Type B pancreatic cell (in vitro differentiated cells): ENCODE measurements around the gene UQCRQ. TPM values are rescaled to one million over a fixed set of nuclear protein-coding genes. Genes with fewer than 3 reads are reported as not detected.

Source experiments
- DNase-seq: peaks from one replicate; pipeline ENCODE4 v3.0.0; 2021; ENCODE audit warnings: mixed read lengths; ENCODE audit not compliant: unreplicated experiment; ENCODE audit errors: extremely low spot score
- H3K27ac Mint-ChIP-seq: 2 replicates; pipeline ENCODE4 v1.8.0; 2021; ENCODE audit warnings: mild to moderate bottlenecking, mixed read lengths
- H3K27me3 Mint-ChIP-seq: 2 replicates; pipeline ENCODE4 v1.8.0; 2021; ENCODE audit warnings: mixed read lengths
- H3K36me3 Mint-ChIP-seq: 2 replicates; pipeline ENCODE4 v1.8.0; 2021; ENCODE audit warnings: mixed read lengths
- H3K4me1 Mint-ChIP-seq: one replicate; pipeline ENCODE4 v1.8.0; 2021; ENCODE audit warnings: mixed read lengths; ENCODE audit not compliant: unreplicated experiment
- H3K4me3 Mint-ChIP-seq: 2 replicates; pipeline ENCODE4 v1.8.0; 2021; ENCODE audit warnings: mild to moderate bottlenecking, mixed read lengths
- H3K9me3 Mint-ChIP-seq: 2 replicates; pipeline ENCODE4 v1.8.0; 2021; ENCODE audit warnings: mixed read lengths
- long read RNA-seq: library from polyadenylated mRNA; unstranded; transcript quantifications from one replicate; pipeline ENCODE4 v2.0.0, GENCODE V29; 2020
- total RNA-seq: library from RNA; stranded (reverse); gene quantifications from 2 replicates; pipeline ENCODE4 v1.2.1, GENCODE V29; 2021; ENCODE audit warnings: low replicate concordance
- TF ChIP-seq, protein P1 (sequence below): fragments of 200-600 bp; sonication (generic); conservative IDR thresholded peaks from 2 replicates; pipeline ENCODE4 v1.5.0; 2021; ENCODE audit warnings: antibody characterized with exemption, mild to moderate bottlenecking

The UQCRQ gene
- 445 and 544 TPM in 2 replicates for total RNA-seq
- long read RNA-seq, transcript UQCRQ-203 (3 exons, 839 nt): major isoform, 92 of 140 reads
- long read RNA-seq, transcript UQCRQ-201 (2 exons, 586 nt): minor isoform, 6 of 140 reads
- long read RNA-seq, transcript UQCRQ-206 (2 exons, 874 nt): minor isoform, 6 of 140 reads
- long read RNA-seq, partial matches to known transcripts: 0 of 140 reads
- long read RNA-seq, other reads (novel, unspliced or antisense): 30 of 140 reads

DNA sequence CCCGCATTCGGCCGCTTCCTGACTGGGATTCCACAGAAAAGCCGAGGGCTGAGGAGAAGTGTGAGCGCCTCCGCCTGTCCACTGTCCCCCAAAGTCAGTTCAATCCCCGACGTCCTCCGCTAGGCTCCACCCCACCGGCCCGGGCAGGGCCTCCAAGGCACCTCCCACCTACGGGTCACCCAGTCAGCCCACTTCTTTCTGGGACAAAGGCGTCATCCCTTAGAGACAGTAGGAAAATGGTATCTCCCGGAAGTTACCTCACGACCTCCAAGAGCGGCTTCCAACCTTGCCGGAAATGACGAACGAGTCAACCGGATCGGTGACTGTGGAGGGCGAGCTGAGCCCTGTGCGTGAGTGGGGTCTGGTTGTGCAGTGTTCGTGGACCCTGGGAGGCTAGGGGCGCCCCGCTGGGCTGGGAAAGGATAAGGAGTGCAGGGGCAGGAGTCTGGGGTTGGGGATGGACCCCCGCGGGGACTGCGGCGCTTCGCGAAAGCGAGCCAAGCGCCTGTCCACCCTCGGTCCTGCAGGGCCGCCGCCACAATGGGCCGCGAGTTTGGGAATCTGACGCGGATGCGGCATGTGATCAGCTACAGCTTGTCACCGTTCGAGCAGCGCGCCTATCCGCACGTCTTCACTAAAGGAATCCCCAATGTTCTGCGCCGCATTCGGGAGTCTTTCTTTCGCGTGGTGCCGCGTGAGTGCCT is at the start of gene UQCRQ, which contains the start of gene GDF9:
TSS of gene UQCRQ (plus strand) at position 301 of the 704 bp plus-strand sequence. CDS start at position 541, 240 bp downstream.
TSS of gene GDF9 (minus strand) at position 128 of the 704 bp plus-strand sequence. CDS start 1,936 bp downstream, outside the sequence.
- H3K27ac Mint-ChIP-seq: peak within 1 kb of the TSS; percentile 100
- no peaks in the 10 kb centered on the region for H3K9me3 Mint-ChIP-seq
- peak; percentile 93 for DNase-seq
- peaks cover 26% of the 10 kb centered on the region for H3K36me3 Mint-ChIP-seq
- H3K4me3 Mint-ChIP-seq: peak within 1 kb of the TSS; percentile 100
- H3K27me3 Mint-ChIP-seq: no peaks in the 10 kb centered on the region
- peaks cover 31% of the 10 kb centered on the region for H3K4me1 Mint-ChIP-seq
- TF ChIP-seq, protein P1, sequence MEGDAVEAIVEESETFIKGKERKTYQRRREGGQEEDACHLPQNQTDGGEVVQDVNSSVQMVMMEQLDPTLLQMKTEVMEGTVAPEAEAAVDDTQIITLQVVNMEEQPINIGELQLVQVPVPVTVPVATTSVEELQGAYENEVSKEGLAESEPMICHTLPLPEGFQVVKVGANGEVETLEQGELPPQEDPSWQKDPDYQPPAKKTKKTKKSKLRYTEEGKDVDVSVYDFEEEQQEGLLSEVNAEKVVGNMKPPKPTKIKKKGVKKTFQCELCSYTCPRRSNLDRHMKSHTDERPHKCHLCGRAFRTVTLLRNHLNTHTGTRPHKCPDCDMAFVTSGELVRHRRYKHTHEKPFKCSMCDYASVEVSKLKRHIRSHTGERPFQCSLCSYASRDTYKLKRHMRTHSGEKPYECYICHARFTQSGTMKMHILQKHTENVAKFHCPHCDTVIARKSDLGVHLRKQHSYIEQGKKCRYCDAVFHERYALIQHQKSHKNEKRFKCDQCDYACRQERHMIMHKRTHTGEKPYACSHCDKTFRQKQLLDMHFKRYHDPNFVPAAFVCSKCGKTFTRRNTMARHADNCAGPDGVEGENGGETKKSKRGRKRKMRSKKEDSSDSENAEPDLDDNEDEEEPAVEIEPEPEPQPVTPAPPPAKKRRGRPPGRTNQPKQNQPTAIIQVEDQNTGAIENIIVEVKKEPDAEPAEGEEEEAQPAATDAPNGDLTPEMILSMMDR: peak; percentile 34

DNA sequence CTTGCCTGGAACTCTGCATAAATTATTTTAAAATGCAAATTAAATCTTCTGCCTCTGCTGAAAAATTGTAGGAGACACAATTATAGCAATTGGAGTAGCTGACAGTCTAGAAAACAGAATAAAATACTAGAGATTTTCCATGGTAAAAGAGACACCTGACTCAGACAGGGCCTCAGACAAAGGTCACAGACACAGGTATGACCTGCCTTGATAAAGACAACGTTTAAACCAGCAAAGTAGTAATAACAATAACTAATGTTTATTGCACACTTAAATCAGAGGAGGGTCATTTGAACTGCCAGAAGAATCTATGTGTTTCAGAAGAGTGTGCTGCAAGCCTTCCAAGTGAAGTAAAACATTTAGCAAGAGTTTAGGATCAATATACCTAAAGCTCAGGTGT is 49.4 kb upstream of the UQCRQ start:
- Mint-ChIP-seq H3K27ac (no peak overlapping the region), H3K4me3 (no peak overlapping the region), H3K27me3 (peaks cover 37% of the 10 kb centered on the region), H3K9me3 (no peaks in the 10 kb centered on the region), H3K36me3 (no peaks in the 10 kb centered on the region), H3K4me1 (peaks cover 13% of the 10 kb centered on the region)
- TF ChIP-seq, protein P1: no peak
- DNase-seq: no peak

- no peak for DNase-seq
- H3K27me3 Mint-ChIP-seq: peaks cover 29% of the 10 kb centered on the region
- no peaks in the 10 kb centered on the region for H3K36me3 Mint-ChIP-seq
- H3K9me3 Mint-ChIP-seq: no peaks in the 10 kb centered on the region
- no peak overlapping the region for H3K27ac Mint-ChIP-seq
- H3K4me1 Mint-ChIP-seq: peaks cover 14% of the 10 kb centered on the region
- TF ChIP-seq, protein P1: no peak
- no peak overlapping the region for H3K4me3 Mint-ChIP-seq
These were observed 47.0 kb upstream of the UQCRQ start for GRCh38 chr5:132819468-132819867.

DNA sequence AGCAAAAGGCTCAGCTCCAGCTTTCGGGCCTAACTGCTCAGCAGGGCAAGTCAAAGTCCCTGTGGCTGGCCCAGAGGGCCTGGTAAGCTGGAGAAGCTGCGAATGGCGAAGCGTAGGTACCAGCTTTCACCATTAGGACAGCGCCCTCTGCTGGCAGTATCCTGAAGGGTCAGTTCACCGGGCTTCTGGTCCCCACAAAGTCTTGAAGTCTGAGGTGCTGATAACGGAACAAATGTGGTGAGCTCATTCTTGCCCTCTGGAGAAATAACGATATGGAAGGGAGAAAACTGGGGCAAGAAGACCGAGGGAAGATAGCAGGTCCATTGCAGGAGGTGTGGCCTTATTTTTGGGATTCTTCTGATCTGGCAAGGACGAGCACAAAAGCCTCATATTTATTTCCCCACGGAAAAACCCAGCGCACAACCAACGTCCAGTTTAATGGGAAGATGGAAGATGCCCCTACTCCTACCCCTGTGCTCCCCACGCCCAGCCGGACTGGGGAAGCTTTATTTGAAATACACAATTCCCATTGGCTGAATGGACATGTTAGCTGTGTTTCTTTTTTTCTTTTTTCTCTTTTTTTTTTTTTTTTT is 46.2 kb upstream of the UQCRQ start:
- no peak overlapping the region for H3K27ac Mint-ChIP-seq
- H3K27me3 Mint-ChIP-seq: peaks cover 32% of the 10 kb centered on the region
- peak overlapping the region; percentile 48 for H3K4me3 Mint-ChIP-seq
- H3K36me3 Mint-ChIP-seq: no peaks in the 10 kb centered on the region
- TF ChIP-seq, protein P1: peak; percentile 96
- H3K9me3 Mint-ChIP-seq: no peaks in the 10 kb centered on the region
- peak; percentile 87 for DNase-seq
- peaks cover 14% of the 10 kb centered on the region for H3K4me1 Mint-ChIP-seq

- Mint-ChIP-seq H3K4me3 (no peak overlapping the region), H3K27me3 (peaks cover 30% of the 10 kb centered on the region), H3K36me3 (no peaks in the 10 kb centered on the region), H3K4me1 (peaks cover 14% of the 10 kb centered on the region), H3K27ac (peak overlapping the region; percentile 34), H3K9me3 (no peaks in the 10 kb centered on the region)
- no peak for DNase-seq
- TF ChIP-seq, protein P1: no peak
These were observed 45.1 kb upstream of the UQCRQ start for GRCh38 chr5:132821350-132821749.
